Lower leg skin (tissue), 3 donors: ENCODE measurements around the gene ZFYVE21.

Source experiments
- POLR2A ChIP-seq, 2 donors: fragments of 450-650 bp; IDR thresholded peaks; one replicate each; pipeline ENCODE4 v1.6.1; 2016 to 2017; ENCODE audit warnings: antibody characterized with exemption in 2 of 2, mild to moderate bottlenecking in 1 of 2, moderate library complexity in 1 of 2
- TF ChIP-seq, protein P1 (sequence below), 3 donors: fragments of 450-650 bp; IDR thresholded peaks; one replicate each; pipeline ENCODE4 v1.5.1; 2016; ENCODE audit warnings: antibody characterized with exemption in 3 of 3, mild to moderate bottlenecking in 3 of 3, moderate library complexity in 2 of 3

GRCh38 chr14:103755060-103755459, 39.5 kb downstream of the ZFYVE21 start:
- TF ChIP-seq, protein P1, sequence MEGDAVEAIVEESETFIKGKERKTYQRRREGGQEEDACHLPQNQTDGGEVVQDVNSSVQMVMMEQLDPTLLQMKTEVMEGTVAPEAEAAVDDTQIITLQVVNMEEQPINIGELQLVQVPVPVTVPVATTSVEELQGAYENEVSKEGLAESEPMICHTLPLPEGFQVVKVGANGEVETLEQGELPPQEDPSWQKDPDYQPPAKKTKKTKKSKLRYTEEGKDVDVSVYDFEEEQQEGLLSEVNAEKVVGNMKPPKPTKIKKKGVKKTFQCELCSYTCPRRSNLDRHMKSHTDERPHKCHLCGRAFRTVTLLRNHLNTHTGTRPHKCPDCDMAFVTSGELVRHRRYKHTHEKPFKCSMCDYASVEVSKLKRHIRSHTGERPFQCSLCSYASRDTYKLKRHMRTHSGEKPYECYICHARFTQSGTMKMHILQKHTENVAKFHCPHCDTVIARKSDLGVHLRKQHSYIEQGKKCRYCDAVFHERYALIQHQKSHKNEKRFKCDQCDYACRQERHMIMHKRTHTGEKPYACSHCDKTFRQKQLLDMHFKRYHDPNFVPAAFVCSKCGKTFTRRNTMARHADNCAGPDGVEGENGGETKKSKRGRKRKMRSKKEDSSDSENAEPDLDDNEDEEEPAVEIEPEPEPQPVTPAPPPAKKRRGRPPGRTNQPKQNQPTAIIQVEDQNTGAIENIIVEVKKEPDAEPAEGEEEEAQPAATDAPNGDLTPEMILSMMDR (IDR thresholded peaks at IDR 0.05), result no peak
- TF ChIP-seq POLR2A (IDR thresholded peaks at IDR 0.05), result no peak
